Neutrophil (primary cell): ENCODE data around the gene PLOD2.

Experiments
- H3K27ac ChIP-seq: fragments of 200-600 bp; sonication (generic); 2 replicates; pipeline ENCODE4 v1.5.1; 2016; ENCODE audit warnings: mild to moderate bottlenecking, moderate library complexity
- H3K27me3 ChIP-seq: fragments of 200-600 bp; sonication (generic); 2 replicates; pipeline ENCODE4 v1.6.0; 2016; ENCODE audit warnings: mild to moderate bottlenecking
- H3K36me3 ChIP-seq: fragments of 200-600 bp; sonication (generic); 2 replicates; pipeline ENCODE4 v1.5.1; 2017
- H3K4me1 ChIP-seq, 2 experiments: fragments of 200-600 bp in 1 of 2; sonication (generic) in 1 of 2; 1 replicate in 1 of 2; 2 replicates in 1 of 2; pipeline versions ENCODE4 v1.5.1 to v1.6.1; 2013 to 2016; ENCODE audit warnings: low read depth in 1 of 2, low read length in 1 of 2, mild to moderate bottlenecking in 1 of 2, moderate library complexity in 1 of 2; ENCODE audit not compliant: control insufficient read depth in 1 of 2, insufficient read depth in 1 of 2
- H3K4me3 ChIP-seq, 2 experiments: fragments of 200-600 bp in 1 of 2; sonication (generic) in 1 of 2; 1 replicate in 1 of 2; 2 replicates in 1 of 2; pipeline ENCODE4 v1.5.1; 2013 to 2016; ENCODE audit warnings: low read depth in 1 of 2, low read length in 1 of 2, mild to moderate bottlenecking in 1 of 2, moderate library complexity in 1 of 2
- H3K9me3 ChIP-seq: fragments of 200-600 bp; sonication (generic); 2 replicates; pipeline ENCODE4 v1.5.1; 2016
- CTCF ChIP-seq: fragments of 200-600 bp; sonication (generic); IDR thresholded peaks from 2 replicates; pipeline ENCODE4 v1.5.1; 2016; ENCODE audit warnings: antibody characterized with exemption

PLOD2 gene

DNA sequence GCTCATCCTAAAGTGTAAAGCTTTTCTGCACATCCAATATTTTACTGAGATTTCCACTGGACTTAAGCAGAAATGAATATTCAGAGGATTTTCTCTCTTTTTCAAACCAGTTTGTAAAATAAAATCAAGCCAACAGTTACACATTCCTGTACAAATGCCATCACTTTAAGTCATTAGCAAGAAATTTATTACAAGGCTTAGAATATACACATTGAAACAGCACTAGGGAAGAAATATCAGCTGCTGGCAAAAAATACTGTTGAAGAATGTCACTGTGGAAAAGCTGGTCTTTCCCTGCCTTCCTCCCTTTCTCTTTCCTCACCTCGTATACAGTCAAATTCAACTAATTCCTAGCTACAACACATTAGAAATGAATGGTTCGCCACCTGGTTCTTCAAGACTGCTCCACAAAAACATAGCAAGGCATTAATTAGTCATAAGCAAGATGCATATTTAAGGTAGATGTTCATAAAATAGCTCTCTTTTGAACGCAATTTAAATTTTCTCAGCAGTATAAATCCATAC, 21.3 kb downstream of the PLOD2 start:
- H3K27me3 ChIP-seq = no peaks in the 10 kb centered on the region
- H3K4me3 ChIP-seq = no peak overlapping the region
- H3K27ac ChIP-seq = no peak overlapping the region
- no peak for TF ChIP-seq CTCF
- no peaks in the 10 kb centered on the region for H3K36me3 ChIP-seq
- no peaks in the 10 kb centered on the region for H3K9me3 ChIP-seq
- no peaks in the 10 kb centered on the region for H3K4me1 ChIP-seq

DNA sequence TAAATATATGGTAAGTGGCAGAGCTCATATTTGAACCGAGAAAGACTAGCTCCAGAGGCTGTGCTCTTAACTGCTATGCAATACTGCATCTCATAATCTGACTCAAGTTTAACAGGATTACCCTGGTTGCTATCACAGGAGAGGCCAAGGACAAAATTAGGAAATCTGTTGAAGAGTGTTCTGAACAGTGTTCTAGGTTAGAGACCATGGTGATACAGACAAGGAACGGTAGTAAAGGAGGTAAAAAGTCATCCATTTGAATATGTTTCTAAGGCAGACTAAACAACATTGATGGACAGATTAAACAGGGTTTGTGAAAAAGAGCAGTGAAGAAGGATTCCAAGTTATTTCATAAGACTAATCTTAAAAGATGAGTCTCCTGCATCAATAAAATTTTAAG, 22.1 kb downstream of the PLOD2 start:
- no peaks in the 10 kb centered on the region for H3K36me3 ChIP-seq
- H3K9me3 ChIP-seq = no peaks in the 10 kb centered on the region
- no peaks in the 10 kb centered on the region for H3K27me3 ChIP-seq
- H3K27ac ChIP-seq = no peak overlapping the region
- TF ChIP-seq CTCF = no peak
- no peak overlapping the region for H3K4me3 ChIP-seq
- no peaks in the 10 kb centered on the region for H3K4me1 ChIP-seq

GRCh38 chr3:146136647-146137046, 24.3 kb downstream of the PLOD2 start:
- Histone ChIP-seq H3K27ac (no peak overlapping the region), H3K36me3 (no peaks in the 10 kb centered on the region), H3K9me3 (no peaks in the 10 kb centered on the region), H3K4me1 (no peaks in the 10 kb centered on the region), H3K4me3 (no peak overlapping the region), H3K27me3 (no peaks in the 10 kb centered on the region)
- no peak for TF ChIP-seq CTCF

- no peaks in the 10 kb centered on the region for H3K27me3 ChIP-seq
- no peaks in the 10 kb centered on the region for H3K36me3 ChIP-seq
- no peaks in the 10 kb centered on the region for H3K9me3 ChIP-seq
- H3K27ac ChIP-seq = no peak overlapping the region
- no peak for TF ChIP-seq CTCF
- no peaks in the 10 kb centered on the region for H3K4me1 ChIP-seq
- H3K4me3 ChIP-seq = no peak overlapping the region
Observed at GRCh38 chr3:146134348-146135117, 26.5 kb downstream of the PLOD2 start.

GRCh38 chr3:146133441-146133840, 27.5 kb downstream of the PLOD2 start:
- no peaks in the 10 kb centered on the region for H3K36me3 ChIP-seq
- no peak for TF ChIP-seq CTCF
- H3K27me3 ChIP-seq = no peaks in the 10 kb centered on the region
- H3K4me3 ChIP-seq = no peak overlapping the region
- H3K4me1 ChIP-seq = no peaks in the 10 kb centered on the region
- no peaks in the 10 kb centered on the region for H3K9me3 ChIP-seq
- H3K27ac ChIP-seq = no peak overlapping the region
